DMS 273 (cell line): ENCODE results near the gene LRP5.
"Not testable (repeated sequence)": the region's sequence is repeated elsewhere in the genome, so short reads cannot be mapped to it uniquely, and the experiment has no call there.

Experiments used
- DNase-seq: peaks from one replicate; lab custom pipeline; 2025; ENCODE audit not compliant: unreplicated experiment; lab: John Stamatoyannopoulos, UW

Gene LRP5

DNA sequence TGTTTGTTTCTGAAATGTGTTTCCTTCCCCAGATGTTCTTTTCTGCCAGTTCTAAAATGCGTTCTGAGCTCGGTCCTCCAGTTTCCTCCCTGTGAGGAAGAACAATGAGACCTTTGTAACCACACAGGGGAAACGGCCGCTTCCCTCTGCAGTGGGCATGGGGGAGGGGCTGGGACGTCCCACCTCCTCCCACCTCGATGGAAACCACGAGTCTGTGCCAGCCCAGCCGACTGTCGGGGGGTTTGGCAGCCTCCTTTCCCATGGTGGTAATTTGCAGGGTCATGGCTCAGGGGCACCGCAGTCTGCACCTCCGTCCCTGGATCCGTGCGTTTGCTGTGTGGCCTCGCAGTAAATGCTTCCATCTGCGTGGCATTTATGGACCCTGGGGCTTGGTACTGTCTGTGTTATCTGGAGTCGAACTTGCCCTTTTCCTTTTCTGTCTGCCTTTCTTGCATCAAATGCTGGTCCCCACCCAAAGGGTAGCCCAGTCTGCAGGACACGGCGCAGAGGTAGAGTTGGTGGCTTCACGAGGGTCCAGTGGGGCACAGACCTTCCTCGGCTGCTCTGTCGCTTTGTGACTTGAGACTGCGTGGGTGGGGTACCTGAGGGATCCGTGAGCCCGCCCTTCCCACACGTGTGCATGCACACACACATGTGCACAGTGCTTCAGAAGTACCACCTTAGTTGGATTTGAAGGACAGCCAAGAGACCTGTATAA, 16.1 kb downstream of the LRP5 start:
- no peak for DNase-seq

DNA sequence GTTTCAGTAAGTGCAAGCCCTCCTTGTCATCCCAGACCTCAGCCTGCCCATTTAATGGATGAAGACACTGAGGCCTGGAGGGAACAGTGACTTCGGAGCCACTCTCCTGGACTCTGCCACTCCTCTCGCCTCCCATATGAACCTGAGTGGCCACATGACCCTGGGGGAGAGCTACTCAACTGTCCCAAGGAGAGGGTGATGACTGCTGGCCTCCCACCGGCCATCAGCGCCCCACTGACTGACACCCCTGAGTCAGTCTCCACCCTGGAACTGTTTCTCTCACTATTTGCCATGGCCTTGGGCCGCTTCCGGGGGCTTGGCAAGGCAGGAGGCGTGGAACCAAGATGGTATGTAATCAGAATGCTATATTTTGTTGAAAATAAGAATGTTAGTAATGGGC, 17.1 kb downstream of the LRP5 start:
- no peak for DNase-seq

DNA sequence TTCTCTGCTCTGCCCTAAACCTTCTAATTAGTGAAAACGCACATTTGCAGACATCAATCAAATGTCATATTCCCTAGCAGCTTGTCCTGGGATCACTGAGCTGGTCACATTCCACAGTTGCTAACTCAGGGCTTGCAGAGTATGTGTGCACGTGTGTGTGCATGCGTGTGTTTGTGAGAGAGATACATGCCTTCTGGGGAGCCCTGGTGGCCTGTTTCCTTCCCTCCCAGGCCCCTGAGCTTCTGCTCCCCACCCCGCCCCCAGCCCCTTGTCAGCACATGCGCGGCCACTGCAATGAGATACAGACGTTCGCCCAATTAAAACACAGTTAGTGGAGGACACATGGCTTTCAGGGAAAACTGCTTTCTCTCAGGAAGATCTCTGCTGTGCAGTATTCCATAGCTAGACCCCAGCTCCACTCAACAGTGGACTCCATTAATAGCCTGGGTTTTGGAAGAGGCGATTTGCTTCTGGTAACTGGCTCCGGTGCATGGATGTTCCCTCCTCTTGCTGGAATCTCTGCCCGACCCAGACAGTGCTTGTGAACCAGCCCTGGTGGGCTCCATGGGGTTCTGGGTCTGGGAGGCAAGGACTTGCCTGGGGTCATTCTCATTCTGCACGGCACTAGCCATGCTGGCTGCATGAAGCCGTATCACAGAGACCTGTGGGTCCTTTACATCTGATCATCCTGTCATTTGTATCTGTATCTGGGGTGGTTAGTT, 17.7 kb downstream of the LRP5 start:
- DNase-seq = no peak

DNA sequence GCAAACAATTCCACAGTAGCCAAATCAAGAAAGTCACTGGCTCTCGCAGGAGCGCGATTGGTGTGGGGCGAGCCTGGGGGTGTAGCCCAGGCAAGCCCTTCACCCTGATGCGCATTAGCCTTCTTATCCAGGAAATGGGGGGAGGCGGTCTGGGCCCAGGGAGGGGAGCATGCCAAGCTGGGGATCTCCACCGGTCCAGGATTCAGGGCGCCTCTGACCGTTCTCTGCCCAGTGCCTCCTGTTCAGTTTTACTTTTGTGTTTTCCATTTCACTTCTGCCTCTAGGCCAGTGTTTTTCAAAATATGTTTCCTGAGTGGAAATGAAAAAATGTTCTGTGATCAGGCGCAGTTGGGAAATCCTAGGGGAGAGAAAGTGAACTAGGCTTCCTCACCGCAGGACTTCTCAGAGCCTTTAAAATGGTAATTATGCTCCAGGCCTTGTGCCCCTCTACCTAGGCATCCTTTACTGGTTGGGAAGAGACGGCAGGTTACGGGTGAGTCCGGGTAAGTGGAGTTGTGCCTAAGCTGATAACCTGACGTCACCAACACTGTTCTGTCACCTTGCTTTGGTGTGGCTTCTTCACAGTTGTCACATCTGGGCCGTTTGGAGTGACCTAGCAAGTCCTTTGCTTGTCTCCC, 18.4 kb downstream of the LRP5 start:
- DNase-seq = no peak

DNA sequence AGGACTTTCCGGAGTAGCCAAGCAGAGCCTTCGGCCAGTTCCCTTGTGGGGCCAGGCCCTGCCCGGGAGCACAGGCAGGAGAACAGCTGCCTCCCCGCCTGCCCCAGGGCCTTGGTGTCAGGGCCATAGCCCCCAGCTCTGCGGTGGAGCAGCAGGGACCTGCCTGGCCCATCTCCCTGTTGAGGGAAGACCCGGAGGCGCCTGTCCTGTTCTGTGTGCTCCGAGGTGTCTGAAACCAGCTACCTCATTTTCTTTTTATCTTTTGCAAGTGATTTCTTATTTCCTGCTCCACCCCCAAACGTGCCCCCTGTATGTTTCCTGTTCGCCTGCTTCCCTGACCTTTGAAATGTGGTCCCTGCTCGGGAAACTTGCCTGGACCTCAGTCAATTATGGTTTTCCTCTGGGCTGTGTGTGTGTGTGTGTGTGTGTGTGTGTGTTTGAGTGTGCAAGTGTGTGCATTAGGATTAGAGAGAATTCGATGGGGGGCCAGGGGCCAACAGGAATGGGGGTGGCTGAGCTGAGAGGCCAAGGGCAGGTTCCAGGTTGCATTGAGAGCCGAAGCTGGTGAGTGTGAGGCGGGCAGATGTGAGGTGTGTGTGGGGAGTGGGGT, 19.1 kb downstream of the LRP5 start:
- no peak for DNase-seq

DNA sequence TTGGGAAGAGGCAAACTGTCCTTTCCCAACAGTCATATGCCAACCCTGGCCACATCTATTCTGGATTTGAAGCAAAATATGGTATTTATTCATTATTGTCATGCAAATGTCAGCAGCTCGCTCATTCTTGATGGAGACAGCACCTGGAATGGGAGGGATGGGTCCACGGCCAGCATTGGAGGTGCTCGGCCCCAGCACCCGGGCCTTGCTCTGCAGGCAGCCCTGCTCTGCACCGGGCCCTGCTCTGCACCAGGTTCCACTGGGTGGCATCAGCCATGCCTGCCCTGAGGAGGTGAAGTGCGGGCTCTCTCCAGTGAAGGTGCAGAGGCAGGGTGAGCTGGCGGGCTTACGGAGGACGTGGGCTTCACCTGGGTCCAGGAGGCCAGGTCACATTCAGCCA, 19.8 kb downstream of the LRP5 start:
- no peak for DNase-seq

DNA sequence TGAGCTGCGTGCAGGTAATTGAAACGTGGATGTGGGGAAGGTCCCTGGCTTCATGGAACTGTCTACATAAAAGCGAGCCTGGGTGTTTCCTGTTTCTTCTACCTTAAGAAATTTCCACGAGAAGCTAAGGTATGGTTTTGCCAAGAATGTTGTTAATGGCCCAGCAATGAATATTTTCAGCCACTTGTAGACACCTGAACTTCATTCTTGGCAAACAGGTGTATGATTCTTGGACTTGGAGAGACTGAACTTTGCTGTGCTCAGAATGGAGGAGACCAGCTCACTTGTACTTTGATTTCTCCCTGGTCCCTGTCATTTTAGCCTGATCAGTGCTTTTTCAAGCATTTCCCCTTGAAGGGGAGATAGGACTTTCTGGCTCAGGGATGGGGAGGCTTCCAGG, 20.8 kb downstream of the LRP5 start:
- DNase-seq = no peak

DNA sequence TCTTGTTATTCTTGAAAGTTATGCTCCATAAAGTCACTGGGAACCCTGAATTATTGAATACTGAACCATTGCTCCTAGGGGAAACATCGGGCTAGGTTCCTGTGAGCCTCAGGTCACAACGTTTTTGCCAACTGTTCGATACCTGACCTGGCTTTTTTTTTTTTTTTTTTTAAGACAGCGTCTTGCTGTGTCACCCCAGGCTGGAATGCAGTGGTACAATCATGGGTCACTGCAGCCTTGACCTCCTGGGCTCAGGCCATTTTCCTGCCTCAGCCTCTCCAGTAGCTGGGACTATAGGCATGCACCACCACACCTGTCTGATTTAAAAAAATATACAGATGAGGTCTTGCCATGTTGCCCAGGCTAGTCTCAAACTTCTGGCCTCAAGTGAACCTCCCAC, 22.5 kb downstream of the LRP5 start:
- no peak for DNase-seq

DNA sequence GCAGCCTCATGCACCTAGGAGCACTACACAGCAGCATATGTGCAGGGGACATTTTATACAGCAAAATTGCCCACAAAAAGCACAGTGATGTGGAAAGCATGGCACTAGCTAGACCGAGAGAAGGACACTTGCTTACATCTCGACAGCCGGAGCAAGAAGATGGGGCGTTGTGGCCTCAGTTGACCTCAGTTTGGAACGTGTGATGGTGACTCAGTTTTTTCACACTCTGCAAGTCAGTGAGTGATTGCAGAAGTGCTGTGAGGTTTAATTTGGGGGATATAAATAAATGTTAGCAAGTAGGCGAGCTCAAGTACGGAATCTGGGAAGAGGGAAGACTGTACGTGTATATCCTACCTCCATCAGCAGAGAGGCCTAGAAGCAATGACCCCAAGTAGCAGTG, 23.3 kb downstream of the LRP5 start:
- DNase-seq = no peak

DNA sequence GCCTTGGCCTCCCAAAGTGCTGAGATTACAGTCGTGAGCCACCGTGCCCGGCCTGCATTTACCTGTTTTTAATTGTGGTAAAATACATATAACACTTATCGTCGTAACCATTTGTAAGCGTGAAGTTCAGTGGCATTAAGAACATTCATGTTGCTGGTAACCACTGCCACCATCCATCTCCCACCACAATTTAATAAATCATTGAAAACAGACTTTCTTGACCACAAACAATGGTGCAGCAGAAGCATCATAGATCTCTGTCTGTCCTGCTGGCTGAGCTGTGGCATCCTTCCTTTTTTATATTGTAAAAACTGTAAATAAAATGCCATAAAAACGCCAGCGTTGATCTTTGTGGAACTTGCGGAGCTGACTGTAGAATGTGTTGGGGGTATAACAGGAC, 24.3 kb downstream of the LRP5 start:
- no peak for DNase-seq

DNA sequence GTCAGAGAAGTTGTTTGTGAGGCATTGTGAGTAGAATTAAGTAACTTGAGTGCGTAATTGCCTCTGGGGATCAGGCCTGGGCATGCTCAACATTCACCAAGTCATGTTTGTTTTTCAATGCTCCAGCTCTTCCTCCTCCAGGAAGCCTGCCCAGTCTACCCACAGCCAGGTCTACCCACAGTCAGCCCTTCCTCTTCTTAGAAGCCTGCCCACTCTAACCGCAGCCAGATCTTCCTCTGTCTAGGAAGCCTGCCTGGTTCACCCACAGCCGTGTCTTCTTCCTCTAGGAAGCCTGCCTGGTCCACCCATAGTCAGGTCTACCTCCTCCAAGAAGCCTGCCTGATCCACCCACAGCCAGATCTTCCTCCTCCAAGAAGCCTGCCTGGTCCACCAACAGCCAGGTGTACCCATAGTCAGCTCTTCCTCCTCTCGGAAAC, 25.0 kb downstream of the LRP5 start:
- DNase-seq = no peak

DNA sequence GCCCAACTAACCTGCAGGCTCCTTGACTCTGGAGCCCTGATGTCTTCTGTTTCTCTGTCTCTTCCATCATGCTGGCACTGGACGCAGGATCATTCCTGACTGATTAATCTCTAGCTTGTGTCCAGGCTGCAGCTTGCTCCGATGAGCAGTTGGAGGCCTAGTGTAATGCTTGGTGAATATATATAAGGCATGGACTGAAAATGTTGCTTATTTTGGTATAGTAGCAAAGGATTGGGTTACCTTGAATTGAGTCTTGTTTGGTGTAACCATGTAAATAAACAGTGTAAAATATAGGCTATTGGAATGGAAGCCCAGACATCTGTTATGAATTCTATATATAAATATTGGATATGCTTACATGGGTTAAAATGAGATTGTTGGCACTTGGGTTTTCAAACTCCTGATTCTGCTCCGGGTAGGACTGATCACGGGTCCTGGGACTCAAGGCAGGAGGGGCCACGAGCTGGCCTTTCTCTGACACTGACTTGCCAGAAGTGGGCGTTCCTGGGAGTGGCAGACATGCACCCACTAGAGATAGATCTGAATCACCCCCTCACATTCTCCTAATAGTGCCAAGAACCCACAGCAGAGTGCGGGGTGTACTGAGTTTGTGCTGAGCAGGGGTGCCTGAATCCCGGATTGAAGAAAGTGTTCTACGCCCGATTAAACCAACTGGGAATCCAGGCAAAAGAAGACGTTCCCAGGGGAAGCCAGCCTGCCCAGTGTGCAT, 25.8 kb downstream of the LRP5 start:
- DNase-seq = no peak

DNA sequence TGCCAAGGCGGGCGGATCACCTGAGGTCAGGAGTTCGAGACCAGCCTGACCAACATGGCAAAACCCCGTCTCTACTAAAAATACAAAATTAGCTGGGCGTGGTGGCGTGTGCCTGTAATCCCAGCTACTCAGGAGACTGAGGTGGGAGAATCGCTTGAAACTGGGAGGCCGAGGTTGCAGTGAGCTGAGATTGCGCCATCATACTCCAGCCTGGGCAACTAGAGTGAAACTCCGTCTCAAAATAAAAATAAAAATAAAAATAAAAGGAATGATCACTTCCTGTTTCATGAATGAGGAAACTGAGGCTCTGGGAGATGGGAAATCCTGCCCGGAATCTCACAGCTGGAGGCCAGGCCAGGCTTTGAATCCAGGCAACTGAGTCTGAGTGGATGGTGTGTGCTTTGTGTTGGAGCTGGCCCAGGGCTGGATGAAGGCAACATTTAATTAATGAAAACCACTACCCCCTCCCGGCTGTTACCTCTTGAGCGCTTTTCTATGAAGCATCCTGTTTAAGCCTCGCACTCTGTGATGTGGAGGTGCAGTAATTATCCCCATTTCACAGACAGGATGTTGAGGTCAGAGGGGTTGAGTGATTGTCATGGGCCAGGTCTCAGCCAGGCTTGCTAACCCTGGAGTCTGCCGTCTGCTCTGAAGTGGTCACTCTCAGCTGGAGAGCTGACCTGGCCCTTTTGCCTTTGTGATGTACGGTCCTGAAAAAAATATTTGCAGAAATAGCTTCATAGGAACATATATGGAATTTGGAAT, 27.8 kb downstream of the LRP5 start:
- no peak for DNase-seq

DNA sequence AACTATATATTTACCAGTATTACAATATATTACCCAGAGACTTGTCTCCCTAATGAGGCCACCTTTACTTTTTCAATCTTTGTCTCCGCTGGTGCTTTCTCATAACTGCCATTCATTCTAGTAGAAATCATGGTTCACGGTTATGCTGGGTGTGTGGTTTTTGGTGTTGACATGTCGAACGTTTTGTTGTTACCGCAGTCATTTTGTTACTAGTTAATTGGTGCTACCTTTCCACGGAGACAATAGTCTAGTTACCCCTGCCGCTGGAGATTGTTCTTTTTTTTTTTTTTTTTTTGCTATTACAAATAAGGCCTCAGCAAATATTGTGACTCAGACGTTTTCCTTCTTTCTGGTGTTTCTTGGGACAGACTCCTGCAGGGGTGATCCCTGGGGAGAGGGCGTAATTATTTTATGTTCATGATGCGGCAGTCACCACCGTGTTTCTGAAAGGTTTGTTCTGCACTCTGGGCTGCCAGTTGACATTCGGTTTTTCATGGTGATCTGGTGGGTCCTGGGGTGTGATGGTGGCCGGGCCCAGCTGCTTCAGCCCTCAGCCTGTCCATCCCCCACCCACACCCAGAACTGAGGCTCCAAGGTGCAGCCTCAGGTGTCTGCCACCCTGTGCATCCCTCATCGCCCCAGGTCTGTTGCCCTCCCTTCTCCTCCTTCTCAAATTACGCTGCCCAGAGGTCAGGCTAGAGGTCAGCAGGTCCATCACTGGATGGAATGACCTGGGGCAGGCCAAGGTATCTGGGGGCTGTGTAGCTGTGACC, 28.6 kb downstream of the LRP5 start:
- no peak for DNase-seq

DNA sequence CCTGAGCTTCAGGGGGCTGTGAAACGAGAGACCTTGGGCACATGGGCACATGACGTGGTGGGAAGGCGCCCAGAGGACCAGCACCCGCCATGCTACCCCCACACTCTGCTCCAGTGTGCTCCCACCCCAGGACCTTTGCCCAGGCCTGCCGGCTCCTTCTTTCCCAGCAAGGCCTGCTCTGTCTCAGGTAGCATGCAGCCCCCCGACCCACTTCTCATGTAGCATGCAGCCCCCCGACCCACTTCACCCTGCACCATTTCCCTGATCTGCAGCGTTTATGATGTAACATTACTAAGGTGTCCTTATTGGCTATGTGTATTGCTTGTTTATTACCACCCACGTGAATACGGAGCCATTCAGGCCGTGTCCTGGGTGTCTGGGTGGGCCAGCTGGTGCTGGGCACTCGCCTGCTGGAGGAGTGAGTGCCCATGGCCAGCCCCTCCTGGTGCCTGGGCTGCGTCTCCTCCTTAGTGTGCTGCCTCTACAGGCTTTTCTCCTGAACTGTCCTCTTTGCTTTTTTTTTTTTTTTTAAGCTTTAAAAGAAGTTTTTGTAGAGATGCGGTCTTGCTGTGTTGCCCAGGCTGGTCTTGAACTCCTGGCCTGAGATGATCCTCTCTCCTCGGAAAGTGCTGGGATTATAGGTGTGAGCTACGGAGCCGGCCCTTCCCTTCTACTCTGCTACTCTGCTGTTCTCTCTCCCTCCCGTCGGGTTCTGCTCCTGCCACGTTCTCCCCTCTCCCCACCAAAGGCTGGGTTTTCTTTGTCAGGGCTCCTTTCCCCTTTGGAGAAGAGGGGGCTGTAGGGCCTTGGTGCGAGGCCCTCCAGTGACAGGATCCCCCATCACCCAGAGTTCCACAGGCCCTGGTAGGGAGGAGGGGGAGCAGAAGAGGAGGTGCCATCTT, 29.4 kb downstream of the LRP5 start:
- DNase-seq = no peak

DNA sequence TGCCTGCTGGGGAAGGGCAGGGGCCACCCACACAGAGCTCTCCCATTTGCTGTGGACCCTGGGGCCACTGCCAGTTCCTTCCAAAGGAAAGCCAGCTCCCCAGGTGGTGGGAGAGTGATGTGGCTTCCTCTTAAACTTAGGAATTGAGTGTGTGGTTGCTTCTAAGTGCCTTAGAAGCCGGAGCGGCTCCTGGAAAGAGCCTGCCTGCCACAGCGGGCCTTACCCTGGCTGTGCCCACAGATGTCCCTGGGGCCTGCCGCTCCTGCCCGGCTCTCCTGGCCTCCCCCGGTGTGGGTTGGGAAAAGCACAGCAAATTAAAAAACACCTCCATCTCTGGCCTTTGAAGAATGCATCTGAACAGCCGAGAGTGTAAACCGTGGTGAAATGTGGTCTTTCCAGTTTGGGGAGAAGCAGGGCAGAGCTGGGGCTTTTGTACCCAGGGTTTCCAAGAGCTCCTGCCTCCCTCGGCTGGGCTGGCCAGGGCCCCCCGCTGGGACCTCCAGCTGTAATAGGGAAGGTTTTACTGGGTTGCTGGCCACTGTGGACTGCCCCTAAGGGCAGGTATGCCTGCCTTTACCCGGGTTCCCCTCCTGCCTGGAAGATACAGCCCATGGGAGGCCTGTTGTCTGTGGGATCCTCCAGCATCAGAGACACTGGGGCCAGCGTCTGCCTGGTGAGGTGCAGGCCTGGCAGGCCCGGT, 30.2 kb downstream of the LRP5 start:
- DNase-seq = peak; percentile 47

DNA sequence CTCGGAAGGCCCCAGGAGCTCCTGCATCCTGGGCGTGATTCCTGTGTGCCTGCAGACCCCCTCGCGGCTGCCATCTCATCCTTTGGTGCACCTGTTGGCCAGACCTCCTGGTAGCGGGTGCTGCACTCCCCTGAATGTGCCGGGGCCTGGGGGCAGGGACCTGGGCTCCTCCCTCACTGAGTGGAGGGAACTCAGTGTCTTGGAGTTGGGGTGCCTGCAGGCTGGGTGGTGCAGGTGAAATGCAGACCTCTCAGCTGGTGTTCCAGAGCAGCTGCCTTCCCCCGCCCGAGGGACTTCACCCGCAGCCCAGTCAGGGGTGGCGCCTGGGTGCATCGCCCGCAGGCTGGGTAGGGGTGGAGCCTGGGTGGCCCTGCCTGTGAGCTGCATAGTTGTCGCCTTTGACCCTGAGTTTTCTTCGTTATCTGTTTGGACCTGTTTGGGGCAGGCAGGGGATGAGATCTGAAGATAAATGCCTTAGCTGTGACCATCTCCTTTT, 31.4 kb downstream of the LRP5 start:
- DNase-seq = no peak

DNA sequence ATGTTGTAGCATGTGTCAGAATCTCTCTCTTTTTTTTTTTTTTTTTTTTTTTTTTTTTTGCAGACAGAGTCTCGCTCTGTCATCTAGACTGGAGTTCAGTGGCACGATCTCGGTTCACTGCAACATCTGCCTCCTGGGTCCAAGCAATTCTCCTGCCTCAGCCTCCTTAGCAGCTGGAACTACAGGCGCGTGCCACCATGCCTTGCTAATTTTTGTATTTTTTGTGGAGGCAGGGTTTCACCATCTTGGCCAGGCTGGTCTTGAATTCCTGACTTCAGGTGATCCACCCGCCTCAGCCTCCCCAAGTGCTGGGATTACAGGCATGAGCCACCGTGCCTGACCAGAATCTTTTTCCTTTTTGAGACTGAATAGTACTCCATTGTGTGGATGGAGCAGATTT, 32.4 kb downstream of the LRP5 start:
- not testable (repeated sequence) for DNase-seq
